GM19238 (cell line): ENCODE results near the gene NNT.
"Not testable (repeated sequence)": the region's sequence is repeated elsewhere in the genome, so short reads cannot be mapped to it uniquely, and the experiment has no call there.

ENCODE experiments used
- DNase-seq: peaks from one replicate; pipeline ENCODE4 v3.0.0; 2011; ENCODE audit warnings: low spot score; ENCODE audit not compliant: insufficient read length

Gene NNT

GRCh38 chr5:43663916-43664315, 60.9 kb downstream of the NNT start:
- no peak for DNase-seq

GRCh38 chr5:43664501-43665040, 61.6 kb downstream of the NNT start:
- no peak for DNase-seq

- not testable (repeated sequence) for DNase-seq
Observed at GRCh38 chr5:43665749-43666148, 62.8 kb downstream of the NNT start.

GRCh38 chr5:43666728-43667127, 63.7 kb downstream of the NNT start:
- DNase-seq: not testable (repeated sequence)

GRCh38 chr5:43667379-43667778, 64.4 kb downstream of the NNT start:
- DNase-seq: not testable (repeated sequence)

- no peak for DNase-seq
Observed at GRCh38 chr5:43674536-43674935, 71.6 kb downstream of the NNT start.

- no peak for DNase-seq
Observed at GRCh38 chr5:43675357-43675756, 72.4 kb downstream of the NNT start.

GRCh38 chr5:43676083-43676840, 73.3 kb downstream of the NNT start:
- DNase-seq: no peak

GRCh38 chr5:43677253-43677652, 74.3 kb downstream of the NNT start:
- DNase-seq: no peak

- no peak for DNase-seq
Observed at GRCh38 chr5:43679214-43679613, 76.2 kb downstream of the NNT start.

- DNase-seq: no peak
Observed at GRCh38 chr5:43680286-43680685, 77.3 kb downstream of the NNT start.

GRCh38 chr5:43683884-43684471, 81.0 kb downstream of the NNT start:
- no peak for DNase-seq

GRCh38 chr5:43685252-43685950, 82.4 kb downstream of the NNT start:
- no peak for DNase-seq

GRCh38 chr5:43687275-43687674, 84.3 kb downstream of the NNT start:
- no peak for DNase-seq

- DNase-seq: no peak
Observed at GRCh38 chr5:43691275-43691674, 88.3 kb downstream of the NNT start.

- DNase-seq: no peak
Observed at GRCh38 chr5:43691893-43692292, 88.9 kb downstream of the NNT start.

- DNase-seq: no peak
Observed at GRCh38 chr5:43693411-43693810, 90.4 kb downstream of the NNT start.

- DNase-seq: no peak
Observed at GRCh38 chr5:43694027-43694426, 91.0 kb downstream of the NNT start.

GRCh38 chr5:43696444-43696843, 93.5 kb downstream of the NNT start:
- DNase-seq: not testable (repeated sequence)

- no peak for DNase-seq
Observed at GRCh38 chr5:43699910-43700309, 96.9 kb downstream of the NNT start.

- no peak for DNase-seq
Observed at GRCh38 chr5:43700601-43701000, 97.6 kb downstream of the NNT start.

- DNase-seq: no peak
Observed at GRCh38 chr5:43701227-43701626, 98.2 kb downstream of the NNT start.
